Activated naive CD8-positive, alpha-beta T cell (primary cell): ENCODE measurements around the gene SMYD5.
"Not testable (repeated sequence)": the region's sequence is repeated elsewhere in the genome, so short reads cannot be mapped to it uniquely, and the experiment has no call there.

Source experiments
- H3K27ac Mint-ChIP-seq: one replicate; pipeline ENCODE4 v1.8.0; 2021; ENCODE audit warnings: mixed read lengths
- H3K27me3 Mint-ChIP-seq: one replicate; pipeline ENCODE4 v1.8.0; 2021; ENCODE audit warnings: mixed read lengths
- H3K36me3 Mint-ChIP-seq: one replicate; pipeline ENCODE4 v1.8.0; 2021; ENCODE audit warnings: mixed read lengths
- H3K4me1 Mint-ChIP-seq: one replicate; pipeline ENCODE4 v1.8.0; 2021; ENCODE audit warnings: low read depth, mixed read lengths
- H3K4me3 Mint-ChIP-seq: one replicate; pipeline ENCODE4 v1.8.0; 2021; ENCODE audit warnings: mild to moderate bottlenecking, mixed read lengths
- H3K9me3 Mint-ChIP-seq: one replicate; pipeline ENCODE4 v1.8.0; 2021; ENCODE audit warnings: low read depth, mixed read lengths

SMYD5 gene

GRCh38 chr2:73214120-73215035, at the start of gene SMYD5:
Gene SMYD5, plus strand, starts transcription at chr2:73214245. Its CDS starts 22 bp downstream, at chr2:73214267.
- Mint-ChIP-seq H3K4me1 (peaks cover 38% of the 10 kb centered on the region), H3K27me3 (no peaks in the 10 kb centered on the region), H3K4me3 (peak within 1 kb of the TSS; percentile 99), H3K9me3 (no peaks in the 10 kb centered on the region), H3K27ac (peak within 1 kb of the TSS; percentile 98), H3K36me3 (no peaks in the 10 kb centered on the region)

DNA sequence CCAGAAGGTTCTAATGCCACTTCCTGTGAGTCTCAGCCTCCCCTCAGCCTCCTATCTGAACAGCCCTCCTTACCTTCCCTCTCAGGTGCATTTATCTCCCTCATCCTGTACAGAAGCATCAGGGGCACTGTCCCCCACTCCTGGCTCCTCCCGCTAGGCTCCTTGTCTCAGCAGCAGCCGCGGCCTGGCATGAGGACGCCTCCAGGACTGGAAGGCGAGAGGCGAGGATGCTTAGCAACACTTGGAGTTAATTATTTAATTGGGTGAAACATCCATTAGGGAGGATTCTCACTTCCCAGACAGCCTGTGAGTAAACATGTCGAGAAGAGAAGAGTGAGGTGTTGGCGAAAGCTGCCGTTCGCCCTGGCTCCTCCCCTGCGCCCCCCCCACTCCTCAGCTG, 48.1 kb upstream of the SMYD5 start:
- H3K36me3 Mint-ChIP-seq, H3K4me3 Mint-ChIP-seq: not testable (repeated sequence)

GRCh38 chr2:73166813-73167212, 47.2 kb upstream of the SMYD5 start:
- H3K9me3 Mint-ChIP-seq, H3K4me1 Mint-ChIP-seq, H3K27me3 Mint-ChIP-seq, H3K27ac Mint-ChIP-seq, H3K4me3 Mint-ChIP-seq, H3K36me3 Mint-ChIP-seq: not testable (repeated sequence)

More for the DNA sequence above, 48.1 kb upstream of the SMYD5 start:
- not testable (repeated sequence) for H3K27me3 Mint-ChIP-seq, H3K4me1 Mint-ChIP-seq, H3K9me3 Mint-ChIP-seq, H3K27ac Mint-ChIP-seq

DNA sequence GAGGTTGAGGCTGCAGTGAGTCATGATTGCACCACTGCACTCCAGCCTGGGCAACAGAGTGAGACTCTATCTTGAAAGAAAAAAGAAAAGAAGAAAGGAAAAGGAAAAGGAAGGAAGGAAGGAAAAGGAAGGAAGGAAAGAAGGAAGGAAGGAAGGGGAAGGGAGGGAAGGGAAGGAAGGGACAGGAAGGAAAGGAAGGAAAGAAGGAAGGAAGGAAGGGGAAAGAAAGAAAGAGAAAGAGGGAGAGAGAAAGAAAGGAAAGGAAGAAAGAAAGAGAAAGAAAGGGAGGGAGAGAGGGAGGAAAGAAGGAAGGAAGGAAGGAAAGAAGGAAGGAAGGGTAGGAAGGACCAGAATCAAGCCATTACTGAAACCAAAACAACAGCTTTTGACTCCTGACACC, 45.7 kb upstream of the SMYD5 start:
- not testable (repeated sequence) for H3K9me3 Mint-ChIP-seq, H3K27ac Mint-ChIP-seq, H3K4me3 Mint-ChIP-seq, H3K27me3 Mint-ChIP-seq, H3K36me3 Mint-ChIP-seq, H3K4me1 Mint-ChIP-seq

DNA sequence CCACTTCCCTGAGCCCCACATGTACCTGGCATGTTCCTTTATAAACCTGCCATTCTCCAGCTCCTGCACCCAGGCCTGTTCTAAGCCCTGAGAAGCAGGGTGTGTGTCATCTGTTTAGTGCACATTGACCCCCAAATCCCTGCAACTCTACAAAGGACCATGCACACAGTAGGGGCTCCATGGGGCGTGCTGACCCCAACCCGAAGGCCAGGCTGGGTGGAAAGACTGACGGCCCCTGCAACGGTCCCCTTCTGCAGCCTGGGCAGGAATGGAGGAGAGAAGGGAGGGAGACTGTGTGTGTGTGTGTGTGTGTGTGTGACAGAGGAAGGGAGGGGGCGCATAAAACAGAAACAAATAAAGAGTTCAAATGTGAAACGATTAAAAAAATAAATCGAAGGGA, 43.7 kb upstream of the SMYD5 start:
- not testable (repeated sequence) for H3K27ac Mint-ChIP-seq, H3K9me3 Mint-ChIP-seq, H3K27me3 Mint-ChIP-seq, H3K36me3 Mint-ChIP-seq, H3K4me1 Mint-ChIP-seq, H3K4me3 Mint-ChIP-seq

GRCh38 chr2:73172963-73173362, 41.1 kb upstream of the SMYD5 start:
- peaks cover 18% of the 10 kb centered on the region for H3K4me1 Mint-ChIP-seq
- peak overlapping the region; percentile 0 for H3K27ac Mint-ChIP-seq
- H3K36me3 Mint-ChIP-seq: no peaks in the 10 kb centered on the region
- H3K9me3 Mint-ChIP-seq: no peaks in the 10 kb centered on the region
- H3K4me3 Mint-ChIP-seq: no peak overlapping the region
- peaks cover 4% of the 10 kb centered on the region for H3K27me3 Mint-ChIP-seq

DNA sequence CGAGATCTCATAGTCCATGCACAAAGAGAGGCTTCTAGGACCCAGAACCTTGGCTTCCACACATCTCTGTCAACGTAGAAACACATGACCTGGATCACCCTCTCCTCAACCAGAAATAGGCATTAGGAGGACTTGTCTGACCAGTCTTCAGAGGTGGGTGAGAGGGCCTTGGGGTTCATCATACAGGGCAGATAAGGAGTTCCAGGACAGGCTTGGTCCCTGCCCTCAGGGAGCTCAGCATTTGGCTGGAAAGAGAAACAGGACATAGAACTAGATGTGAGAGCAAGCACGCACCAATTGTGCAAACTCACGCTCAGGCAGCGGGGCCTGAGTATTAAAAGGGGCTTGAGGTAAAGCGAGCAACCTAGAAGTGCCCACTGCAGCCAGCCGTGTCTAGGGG, 40.3 kb upstream of the SMYD5 start:
- Mint-ChIP-seq H3K27ac (no peak overlapping the region), H3K36me3 (no peaks in the 10 kb centered on the region), H3K27me3 (peaks cover 6% of the 10 kb centered on the region), H3K4me3 (peak overlapping the region; percentile 3), H3K9me3 (no peaks in the 10 kb centered on the region), H3K4me1 (peaks cover 18% of the 10 kb centered on the region)

DNA sequence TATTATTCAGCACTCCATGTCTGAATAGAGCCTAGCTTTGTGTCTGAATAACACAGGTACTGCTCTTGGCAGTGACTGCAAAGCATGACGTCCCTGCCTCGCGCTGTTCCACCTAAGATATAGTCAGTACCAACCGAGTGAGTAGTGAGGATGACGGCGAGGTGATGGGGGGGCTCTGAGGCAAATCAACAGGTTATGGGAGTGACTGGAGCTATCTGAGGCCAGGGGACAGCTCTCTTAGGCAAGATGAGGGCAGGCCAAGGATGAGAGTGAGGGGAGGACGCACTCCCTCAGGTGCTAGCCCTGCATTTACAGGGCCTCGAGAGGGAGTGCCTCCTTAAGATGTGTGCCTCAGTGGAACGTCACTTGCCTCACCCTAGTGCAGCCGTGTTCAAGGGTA, 39.8 kb upstream of the SMYD5 start:
- no peaks in the 10 kb centered on the region for H3K9me3 Mint-ChIP-seq
- peaks cover 18% of the 10 kb centered on the region for H3K4me1 Mint-ChIP-seq
- H3K4me3 Mint-ChIP-seq: peak overlapping the region; percentile 24
- no peak overlapping the region for H3K27ac Mint-ChIP-seq
- H3K27me3 Mint-ChIP-seq: peaks cover 6% of the 10 kb centered on the region
- H3K36me3 Mint-ChIP-seq: no peaks in the 10 kb centered on the region

- H3K27ac Mint-ChIP-seq: no peak overlapping the region
- peaks cover 18% of the 10 kb centered on the region for H3K4me1 Mint-ChIP-seq
- H3K9me3 Mint-ChIP-seq: no peaks in the 10 kb centered on the region
- H3K4me3 Mint-ChIP-seq: peak overlapping the region; percentile 42
- H3K36me3 Mint-ChIP-seq: no peaks in the 10 kb centered on the region
- peaks cover 13% of the 10 kb centered on the region for H3K27me3 Mint-ChIP-seq
Observed at GRCh38 chr2:73174941-73175662, 38.9 kb upstream of the SMYD5 start.

GRCh38 chr2:73175663-73176204, 38.3 kb upstream of the SMYD5 start:
- Mint-ChIP-seq H3K36me3 (no peaks in the 10 kb centered on the region), H3K9me3 (no peaks in the 10 kb centered on the region), H3K27me3 (peaks cover 17% of the 10 kb centered on the region), H3K4me3 (peak overlapping the region; percentile 90), H3K27ac (no peak overlapping the region), H3K4me1 (peaks cover 18% of the 10 kb centered on the region)

DNA sequence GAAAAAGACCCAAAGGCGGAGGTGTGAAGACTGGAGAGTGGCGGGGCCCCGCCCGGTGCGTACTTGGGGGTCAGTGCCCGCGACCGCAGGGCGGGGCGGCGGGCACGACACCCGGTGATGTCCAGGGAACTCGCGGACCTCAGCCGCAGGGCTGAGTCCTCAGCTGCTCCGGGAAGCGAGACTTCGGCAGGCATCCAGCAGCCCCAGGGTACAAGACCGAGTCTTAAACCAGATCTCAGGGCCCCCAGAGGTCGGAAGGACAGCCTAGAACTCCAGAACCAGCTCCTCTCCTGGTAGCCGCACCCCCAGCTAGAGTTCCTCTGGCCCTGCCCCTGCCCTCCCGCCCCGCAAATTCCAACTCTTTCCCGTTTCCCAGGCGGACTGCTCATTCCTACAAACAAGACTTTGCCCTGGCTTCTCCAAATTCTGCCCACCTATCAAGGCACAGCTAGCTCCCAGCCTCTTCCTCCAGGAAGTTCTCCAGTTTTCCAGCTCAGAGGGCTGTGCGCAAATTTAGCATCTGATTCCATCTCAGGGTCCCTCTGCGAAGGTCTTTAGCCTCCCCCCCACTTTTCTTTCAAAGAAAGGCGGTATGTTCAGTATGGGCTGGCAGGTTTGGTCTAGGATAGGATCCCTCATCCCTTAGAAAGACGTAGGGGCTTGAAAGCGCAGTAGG, 37.7 kb upstream of the SMYD5 start:
- Mint-ChIP-seq H3K9me3 (no peaks in the 10 kb centered on the region), H3K4me1 (peaks cover 18% of the 10 kb centered on the region), H3K27me3 (peaks cover 20% of the 10 kb centered on the region), H3K27ac (peak overlapping the region; percentile 89), H3K4me3 (peak overlapping the region; percentile 90), H3K36me3 (no peaks in the 10 kb centered on the region)

DNA sequence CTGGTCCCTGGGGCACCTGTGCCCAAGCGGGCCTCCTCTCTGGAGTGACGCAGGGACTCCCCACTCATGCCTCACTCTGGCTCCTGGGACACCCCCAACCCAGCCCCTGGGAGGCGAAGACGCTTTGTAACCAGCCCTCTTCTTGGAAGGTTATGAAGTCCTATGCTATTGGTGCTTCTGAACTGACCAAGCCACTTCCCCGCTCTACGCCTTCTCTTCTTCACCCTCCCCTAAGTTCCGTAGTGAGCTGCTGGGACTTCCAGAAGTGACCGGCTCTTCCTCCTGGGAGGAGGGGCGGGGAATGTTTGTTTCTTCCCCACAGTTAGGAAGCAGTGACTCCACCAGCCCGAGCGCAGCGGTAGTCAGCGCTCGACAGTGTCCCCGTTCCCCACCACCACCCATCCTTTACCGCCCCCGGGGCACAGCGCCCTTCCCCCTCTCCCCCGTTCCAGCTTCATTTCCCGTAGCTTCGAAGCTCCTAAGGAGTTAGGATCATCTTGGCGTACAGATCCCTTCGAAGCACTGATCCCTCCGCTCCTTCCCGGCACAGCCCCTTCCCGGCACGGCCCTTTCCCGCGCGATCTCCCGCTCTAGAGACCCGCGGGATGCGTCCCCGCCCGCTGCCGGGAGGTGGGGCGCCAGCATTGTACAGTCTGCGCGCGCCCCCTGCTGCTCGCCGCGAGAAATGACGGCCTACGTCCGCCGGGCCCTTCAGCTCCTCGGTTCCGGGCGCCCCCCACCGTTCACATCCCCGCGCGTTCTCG, 37.0 kb upstream of the SMYD5 start:
- no peaks in the 10 kb centered on the region for H3K36me3 Mint-ChIP-seq
- peak overlapping the region; percentile 89 for H3K27ac Mint-ChIP-seq
- H3K4me3 Mint-ChIP-seq: peak overlapping the region; percentile 90
- peaks cover 20% of the 10 kb centered on the region for H3K27me3 Mint-ChIP-seq
- no peaks in the 10 kb centered on the region for H3K9me3 Mint-ChIP-seq
- peaks cover 18% of the 10 kb centered on the region for H3K4me1 Mint-ChIP-seq

GRCh38 chr2:73177645-73178255, 36.3 kb upstream of the SMYD5 start:
- H3K36me3 Mint-ChIP-seq: no peaks in the 10 kb centered on the region
- H3K4me3 Mint-ChIP-seq: peak overlapping the region; percentile 90

GRCh38 chr2:73185965-73186364, 28.1 kb upstream of the SMYD5 start:
- no peak overlapping the region for H3K4me3 Mint-ChIP-seq
- H3K9me3 Mint-ChIP-seq: peaks cover 3% of the 10 kb centered on the region
- H3K4me1 Mint-ChIP-seq: no peaks in the 10 kb centered on the region
- H3K27ac Mint-ChIP-seq: no peak overlapping the region
- H3K27me3 Mint-ChIP-seq: peaks cover 7% of the 10 kb centered on the region
- peaks cover 6% of the 10 kb centered on the region for H3K36me3 Mint-ChIP-seq

More at GRCh38 chr2:73177645-73178255, 36.3 kb upstream of the SMYD5 start:
- peak overlapping the region; percentile 28 for H3K27ac Mint-ChIP-seq
- H3K27me3 Mint-ChIP-seq: peaks cover 20% of the 10 kb centered on the region
- no peaks in the 10 kb centered on the region for H3K9me3 Mint-ChIP-seq
- H3K4me1 Mint-ChIP-seq: peaks cover 18% of the 10 kb centered on the region
